Endothelial cell of umbilical vein (primary cell): ENCODE results near the gene PGGT1B. TPM values are rescaled to one million over a fixed set of nuclear protein-coding genes. Genes with fewer than 3 reads are reported as not detected.

ENCODE experiments used
- BruUV-seq: library from RNA; stranded (reverse); fragments of 400-500 nt; replicated peaks from 2 replicates; lab custom pipeline; 2021; lab: Mats Ljungman, UMichigan
- CTCF ChIA-PET: fragments of 300-600, 350-600 bp; sonication (Branson Sonifier 250); formaldehyde crosslinking; loops from one replicate; lab custom pipeline; 2021; ENCODE audit warnings: antibody characterized with exemption, inconsistent platforms; lab: Charles Lee
- POLR2A ChIA-PET: fragments of 300-600, 350-600 bp; sonication (Branson Sonifier 250); formaldehyde crosslinking; loops from one replicate; lab custom pipeline; 2021; ENCODE audit warnings: antibody characterized with exemption, inconsistent platforms; lab: Charles Lee
- DNase-seq: peaks from one replicate; pipeline ENCODE4 v3.0.0-alpha.2; 2011; ENCODE audit warnings: low read depth, low spot score
- FAIRE-seq: peaks from 2 replicates; lab custom pipeline; 2011; peaks lifted over from hg19 to GRCh38; lab: Jason Lieb, UNC
- H2AFZ ChIP-seq: 2 replicates; pipeline ENCODE4 v1.6.0; 2012; ENCODE audit warnings: low read depth, low read length, control low read depth, inconsistent platforms
- H3K27ac ChIP-seq: 2 replicates; pipeline ENCODE4 v1.5.1; 2011; ENCODE audit warnings: low read depth, mild to moderate bottlenecking, control low read depth, low read length, moderate library complexity; ENCODE audit not compliant: insufficient read depth
- H3K27me3 ChIP-seq, 2 experiments: 2 replicates each; pipeline versions ENCODE4 v1.6.0 to v1.6.1; 2011; ENCODE audit warnings: low read length in 2 of 2, mixed read lengths in 1 of 2; ENCODE audit not compliant: control insufficient read depth in 2 of 2, insufficient read depth in 2 of 2
- H3K36me3 ChIP-seq, 2 experiments: 2 replicates in 1 of 2; 3 replicates in 1 of 2; pipeline ENCODE4 v1.5.1; 2011; ENCODE audit warnings: low read length in 2 of 2, mild to moderate bottlenecking in 1 of 2, moderate library complexity in 1 of 2; ENCODE audit not compliant: control insufficient read depth in 2 of 2, insufficient read depth in 2 of 2; ENCODE audit errors: extremely low read depth in 1 of 2
- H3K4me1 ChIP-seq: 3 replicates; pipeline ENCODE4 v1.5.1; 2011; ENCODE audit warnings: mild to moderate bottlenecking, low read length; ENCODE audit not compliant: control insufficient read depth, insufficient read depth; ENCODE audit errors: extremely low read depth
- H3K4me2 ChIP-seq: 2 replicates; pipeline ENCODE4 v1.6.1; 2011; ENCODE audit warnings: low read length, control low read depth, mixed read lengths; ENCODE audit not compliant: insufficient read depth
- H3K4me3 ChIP-seq, 3 experiments: fragments of 200-600 bp in 1 of 3; sonication (generic), shearing (Covaris generic) in 1 of 3; replicated peaks in 1 of 3; 2 replicates each; pipeline ENCODE4 v1.5.1; 2011 to 2016; ENCODE audit warnings: control low read depth in 3 of 3, low read length in 3 of 3, mild to moderate bottlenecking in 2 of 3, inconsistent platforms in 1 of 3, low read depth in 1 of 3, moderate library complexity in 1 of 3; ENCODE audit not compliant: insufficient read depth in 1 of 3
- H3K79me2 ChIP-seq: 2 replicates; pipeline ENCODE4 v1.6.0; 2012; ENCODE audit warnings: low read length, inconsistent platforms; ENCODE audit not compliant: control insufficient read depth, insufficient read depth
- H3K9ac ChIP-seq: replicated peaks from 2 replicates; pipeline ENCODE3; 2011; ENCODE audit warnings: low read length, control low read depth; ENCODE audit not compliant: insufficient read depth; ENCODE audit errors: extremely low read depth
- H3K9me1 ChIP-seq: replicated peaks from 3 replicates; pipeline ENCODE4 v1.6.0; 2011; ENCODE audit warnings: mild to moderate bottlenecking, low read length; ENCODE audit not compliant: control insufficient read depth, insufficient read depth; ENCODE audit errors: extremely low read depth
- H3K9me3 ChIP-seq: replicated peaks from 2 replicates; pipeline ENCODE4 v1.5.1; 2012; ENCODE audit warnings: low read length, inconsistent platforms; ENCODE audit not compliant: control insufficient read depth, insufficient read depth
- H4K20me1 ChIP-seq: replicated peaks from 2 replicates; pipeline ENCODE3; 2011; ENCODE audit warnings: mild to moderate bottlenecking, low read length; ENCODE audit not compliant: control insufficient read depth, insufficient read depth; ENCODE audit errors: extremely low read depth
- CTCF ChIP-seq, 2 donors: IDR thresholded peaks; 1 replicate in 1 of 2; 2 replicates in 1 of 2; pipeline ENCODE4 v1.5.1; 2011; ENCODE audit warnings: low read length in 2 of 2, mild to moderate bottlenecking in 2 of 2, moderate library complexity in 2 of 2, control low read depth in 1 of 2, inconsistent platforms in 1 of 2, low read depth in 1 of 2; ENCODE audit not compliant: insufficient read depth in 1 of 2; ENCODE audit errors: extremely low read depth in 1 of 2
- EZH2 ChIP-seq: IDR thresholded peaks from 2 replicates; pipeline ENCODE4 v1.6.1; 2012; ENCODE audit warnings: borderline replicate concordance, low read depth, mild to moderate bottlenecking, moderate library complexity, low read length, inconsistent platforms; ENCODE audit not compliant: severe bottlenecking
- FOS ChIP-seq: IDR thresholded peaks from 2 replicates; pipeline ENCODE4 v1.6.1; 2011; ENCODE audit warnings: mild to moderate bottlenecking, low read length, moderate library complexity, borderline replicate concordance; ENCODE audit not compliant: insufficient read depth
- GATA2 ChIP-seq: IDR thresholded peaks from 2 replicates; pipeline ENCODE4 v1.7.0; 2011; ENCODE audit warnings: low read depth, mild to moderate bottlenecking, moderate library complexity, mixed read lengths, low read length; ENCODE audit not compliant: insufficient read length, insufficient read depth
- MAX ChIP-seq: IDR thresholded peaks from 2 replicates; pipeline ENCODE4 v1.6.1; 2011; ENCODE audit not compliant: insufficient read depth, insufficient read length
- MYC ChIP-seq: IDR thresholded peaks from one replicate; pipeline ENCODE4 v1.6.1; 2011; ENCODE audit warnings: mild to moderate bottlenecking, low read depth, low read length
- POLR2A ChIP-seq: IDR thresholded peaks from 2 replicates; pipeline ENCODE4 v1.6.1; 2012; ENCODE audit warnings: low read depth, mild to moderate bottlenecking, control low read depth, low read length
- POLR2AphosphoS5 ChIP-seq: IDR thresholded peaks from 2 replicates; pipeline ENCODE4 v1.6.1; 2012; ENCODE audit warnings: low read depth, mild to moderate bottlenecking, control low read depth, low read length, moderate library complexity; ENCODE audit not compliant: insufficient read depth
- dilution Hi-C: fragments of 300-500 bp; cut with MboI; formaldehyde crosslinking; loops from one replicate; pipeline ENCODE4 v1.15.0; 2019; ENCODE audit warnings: low sequenced_read_pairs; ENCODE audit not compliant: extremely low pct_ligation_motif_present
- intact Hi-C: fragments of 100-400 bp; cut with micrococcal nuclease; formaldehyde crosslinking; loops from one replicate; pipeline ENCODE4 v1.10.0; 2022
- polyA plus RNA-seq, 4 experiments: library from polyadenylated mRNA; depleted of rRNA in 3 of 4; stranded (reverse) in 3 of 4; unstranded in 1 of 4; fragments of >200 nt; gene quantifications; 2 replicates each; pipeline versions ENCODE4 v1.2.1 to v1.2.3, GENCODE V29; 2011 to 2012; ENCODE audit warnings: missing spikeins in 1 of 4
- total RNA-seq: library from RNA; stranded (reverse); gene quantifications from 2 replicates; pipeline ENCODE4 v1.2.3, GENCODE V29; 2021

Gene PGGT1B
- total and polyA plus RNA-seq, 2 donors (not counting 3 experiments of a cell fraction or from before 2014, with no cell fraction given), result 2.6 to 42.3 TPM

GRCh38 chr5:115179394-115180164, 83.1 kb downstream of the PGGT1B start:
- peak overlapping the region; percentile 67 for H3K4me2 ChIP-seq
- no peak overlapping the region for H3K27ac ChIP-seq
- H3K36me3 ChIP-seq, result no peaks in the 10 kb centered on the region
- H3K9me3 ChIP-seq, result no peaks in the 10 kb centered on the region
- peaks cover 9% of the 10 kb centered on the region for H3K4me1 ChIP-seq
- peaks cover 53 to 78% of the 10 kb centered on the region in 2 experiments for H3K27me3 ChIP-seq
- H4K20me1 ChIP-seq, result no peaks in the 10 kb centered on the region
- H3K9me1 ChIP-seq, result no peaks in the 10 kb centered on the region
- dilution Hi-C loops, result no loop called here
- H3K9ac ChIP-seq, result no peak overlapping the region
- no TSS peak for BruUV-seq
- DNase-seq (no peak), FAIRE-seq (no peak)
- no peaks in the 10 kb centered on the region for H3K79me2 ChIP-seq
- TF ChIP-seq POLR2A (no peak), POLR2AphosphoS5 (no peak), CTCF (IDR thresholded peaks at IDR 0.05; ENCODE audit: extremely low read depth in 1 of 2, insufficient read depth in 1 of 2, low read depth in 1 of 2, low read length in 2 of 2) (no peak), EZH2 (peak; percentile 77), GATA2 (no peak), MYC (no peak), FOS (no peak), MAX (no peak)
- POLR2A ChIA-PET, result no interaction called here
- intact Hi-C loops, result loop anchor here (1.0 to 10.0 kb wide), 3 partner anchors 8 to 665 kb away; partner anchors contain the start of genes AP3S1 and ATG12
- peak overlapping the region; percentile 39 for H2AFZ ChIP-seq
- H3K4me3 ChIP-seq, result peak overlapping the region; percentile 36 to 53 (median 44)
- CTCF ChIA-PET, result no interaction called here
